Stimulated activated CD8-positive, alpha-beta memory T cell treated with anti-CD3 and anti-CD28 coated beads, Interleukin-7, amount 100 ng/mL, for 48 hours (primary cell): ENCODE measurements around the gene VPREB3.

Experiments used
- DNase-seq, 2 donors: peaks; one replicate each; pipeline ENCODE4 v3.0.0-alpha.2; 2020; ENCODE audit warnings: low read depth in 1 of 2; ENCODE audit errors: extremely low read depth in 1 of 2

The VPREB3 gene

GRCh38 chr22:23783265-23784150 lies 29.3 kb upstream of the VPREB3 start:
- DNase-seq, result no peak

DNA sequence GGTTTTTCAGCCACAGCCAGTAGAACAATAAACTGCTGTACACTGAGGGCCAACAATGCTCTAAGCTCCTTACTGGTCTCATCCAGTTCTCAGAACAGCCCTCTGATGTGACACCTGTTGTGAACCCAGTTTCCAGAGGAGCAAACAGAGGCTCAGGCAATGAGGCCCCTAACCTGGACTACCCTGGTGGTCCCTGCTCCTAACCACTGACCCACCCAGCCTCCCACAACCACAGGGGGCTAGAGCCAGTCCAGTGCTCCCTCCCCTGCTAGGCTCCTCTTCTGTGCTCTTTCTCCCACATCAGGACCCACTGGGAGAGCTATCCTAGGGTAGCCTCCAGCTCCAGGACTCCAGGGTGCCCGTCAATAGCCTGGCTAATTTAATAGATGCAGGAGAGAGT lies 28.5 kb upstream of the VPREB3 start:
- no peak for DNase-seq

GRCh38 chr22:23782252-23782651 lies 28.0 kb upstream of the VPREB3 start:
- DNase-seq, result no peak

DNA sequence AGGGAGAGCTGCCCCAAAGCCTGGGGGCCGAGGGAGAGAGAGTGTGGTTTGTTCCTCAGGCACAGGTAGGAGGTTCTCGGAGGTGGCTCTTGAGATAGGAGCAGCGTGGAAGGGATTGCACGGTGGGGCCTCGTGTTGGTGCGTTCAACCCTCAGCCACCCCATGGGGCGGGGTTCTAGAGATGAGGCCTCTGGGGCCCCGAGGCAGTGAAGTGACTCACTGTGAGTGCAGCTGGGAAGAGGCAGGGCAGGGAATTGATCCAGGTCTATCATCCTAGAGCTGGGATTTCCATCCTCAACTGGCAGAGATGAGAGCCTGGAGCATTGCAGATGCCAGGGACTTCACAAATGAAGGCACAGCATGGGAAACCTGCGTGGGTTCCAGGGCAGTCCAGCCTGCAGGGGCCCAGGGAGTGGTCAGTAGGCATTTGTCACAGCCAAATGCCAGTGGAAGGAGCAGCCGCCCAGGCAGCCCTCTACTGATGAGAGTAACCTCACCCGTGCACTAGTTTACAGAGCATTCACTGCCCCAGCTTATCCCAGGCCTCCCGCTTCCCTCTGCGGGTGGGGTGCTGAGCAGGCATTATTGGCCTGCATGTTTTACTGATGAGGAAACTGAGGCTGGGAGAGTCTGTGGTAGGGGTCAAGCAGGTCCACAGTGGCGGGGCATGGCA lies 27.4 kb upstream of the VPREB3 start:
- no peak for DNase-seq

DNA sequence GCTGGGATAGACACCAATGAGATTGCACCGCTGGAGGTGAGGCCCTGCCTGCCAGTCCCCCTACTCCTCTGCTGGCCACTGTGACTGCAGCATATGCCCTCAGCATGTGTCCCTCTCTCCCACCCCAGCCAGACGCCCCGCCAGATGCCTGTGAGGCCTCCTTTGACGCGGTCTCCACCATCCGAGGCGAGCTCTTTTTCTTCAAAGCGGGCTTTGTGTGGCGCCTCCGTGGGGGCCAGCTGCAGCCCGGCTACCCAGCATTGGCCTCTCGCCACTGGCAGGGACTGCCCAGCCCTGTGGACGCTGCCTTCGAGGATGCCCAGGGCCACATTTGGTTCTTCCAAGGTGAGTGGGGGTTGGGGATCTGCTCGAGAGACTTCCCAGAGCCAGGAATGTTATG lies 26.8 kb upstream of the VPREB3 start:
- no peak for DNase-seq

DNA sequence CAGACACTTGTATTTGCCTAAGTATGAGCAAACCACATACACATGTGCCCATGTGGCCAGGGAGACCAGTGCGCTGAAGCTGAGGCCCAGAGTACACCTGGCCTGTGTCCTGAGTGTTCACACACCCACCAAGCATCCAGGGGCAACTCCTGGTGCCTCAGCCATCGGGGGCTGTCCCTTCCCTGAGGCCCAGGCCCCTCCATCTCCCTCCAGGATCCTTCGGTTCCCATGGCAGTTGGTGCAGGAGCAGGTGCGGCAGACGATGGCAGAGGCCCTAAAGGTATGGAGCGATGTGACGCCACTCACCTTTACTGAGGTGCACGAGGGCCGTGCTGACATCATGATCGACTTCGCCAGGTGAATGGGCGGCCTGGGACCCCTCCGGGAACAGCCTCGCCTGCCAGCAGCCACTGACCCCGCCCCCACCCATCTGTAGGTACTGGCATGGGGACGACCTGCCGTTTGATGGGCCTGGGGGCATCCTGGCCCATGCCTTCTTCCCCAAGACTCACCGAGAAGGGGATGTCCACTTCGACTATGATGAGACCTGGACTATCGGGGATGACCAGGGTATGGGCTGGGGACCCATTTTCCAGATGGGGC lies 26.0 kb upstream of the VPREB3 start:
- DNase-seq, result no peak

DNA sequence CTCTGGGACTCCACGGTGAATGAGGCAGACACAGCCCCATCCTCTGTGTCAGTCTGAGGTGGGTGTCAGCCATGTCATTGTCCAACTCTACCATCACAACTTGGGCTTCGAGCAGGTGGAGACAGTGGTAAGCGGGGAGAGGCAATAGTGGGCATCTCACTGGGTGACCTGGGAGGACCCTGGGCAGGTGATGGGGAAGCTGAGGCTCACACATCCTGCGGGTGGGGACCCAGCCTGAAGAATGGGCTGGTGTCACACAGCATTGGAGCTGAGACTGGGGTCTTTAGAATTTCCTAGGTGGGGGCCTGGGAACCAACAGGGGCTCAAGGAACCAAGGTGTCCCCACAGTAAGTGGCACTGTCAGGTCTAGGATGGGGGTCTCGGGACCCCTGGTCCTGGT lies 25.5 kb upstream of the VPREB3 start:
- no peak for DNase-seq

GRCh38 chr22:23779083-23779482 lies 24.9 kb upstream of the VPREB3 start:
- no peak for DNase-seq

DNA sequence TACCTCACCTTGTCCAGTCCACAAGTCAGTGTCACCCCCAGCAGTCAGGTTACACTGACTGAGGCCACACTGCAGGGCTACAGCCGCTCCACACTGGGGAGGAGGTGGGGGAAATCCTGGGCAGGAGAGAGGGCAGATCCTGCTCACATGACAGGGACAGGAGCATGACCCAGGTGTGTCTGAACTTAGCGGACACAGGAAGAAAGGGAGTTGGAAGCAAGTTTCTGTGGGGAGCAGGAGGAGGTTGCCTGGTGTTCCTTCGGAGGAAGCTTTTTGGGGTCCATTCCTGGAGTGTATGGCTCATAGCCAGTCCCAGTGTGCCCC lies 24.3 kb upstream of the VPREB3 start:
- no peak for DNase-seq

DNA sequence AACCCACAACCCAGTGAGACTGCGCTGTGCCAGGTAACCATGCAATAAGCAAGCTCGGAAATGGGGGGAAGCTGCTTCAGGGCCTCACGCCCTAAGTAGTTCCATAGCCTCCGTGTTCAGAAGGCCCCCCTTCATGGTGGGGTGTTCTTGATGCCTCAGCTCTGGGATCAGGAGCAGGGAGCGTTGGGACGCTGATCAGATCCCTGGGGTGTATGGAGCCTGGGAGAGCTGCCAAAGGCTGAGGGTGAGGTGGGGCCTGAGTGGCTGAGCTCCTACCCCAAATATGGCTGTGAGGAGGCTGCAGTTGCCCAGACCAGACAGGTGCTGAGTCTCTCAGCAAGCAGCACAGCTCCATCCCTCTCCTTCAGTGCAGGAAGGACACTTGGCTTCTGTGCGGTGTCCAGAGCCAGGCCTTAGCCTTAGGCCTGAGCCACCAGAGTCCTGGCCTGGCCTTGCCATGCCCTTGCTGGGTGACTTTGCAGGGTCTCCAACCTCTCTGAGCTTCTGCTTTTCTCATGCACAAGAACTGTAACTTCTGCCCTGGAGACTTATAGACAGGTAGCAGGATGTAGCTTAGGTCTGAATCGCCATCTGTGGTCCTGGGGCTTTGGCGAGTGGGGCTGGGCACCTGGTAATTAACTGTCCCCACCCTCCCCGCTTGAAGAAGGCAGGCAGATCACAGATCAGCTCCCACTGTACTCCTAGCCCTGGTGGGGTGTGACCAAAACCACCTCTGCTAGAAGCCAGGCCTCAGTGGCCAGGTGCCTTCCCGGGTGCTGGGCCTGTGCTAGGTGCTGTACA lies 23.8 kb upstream of the VPREB3 start:
- no peak for DNase-seq

- no peak for DNase-seq
Measured at GRCh38 chr22:23775779-23776375, 21.7 kb upstream of the VPREB3 start.

DNA sequence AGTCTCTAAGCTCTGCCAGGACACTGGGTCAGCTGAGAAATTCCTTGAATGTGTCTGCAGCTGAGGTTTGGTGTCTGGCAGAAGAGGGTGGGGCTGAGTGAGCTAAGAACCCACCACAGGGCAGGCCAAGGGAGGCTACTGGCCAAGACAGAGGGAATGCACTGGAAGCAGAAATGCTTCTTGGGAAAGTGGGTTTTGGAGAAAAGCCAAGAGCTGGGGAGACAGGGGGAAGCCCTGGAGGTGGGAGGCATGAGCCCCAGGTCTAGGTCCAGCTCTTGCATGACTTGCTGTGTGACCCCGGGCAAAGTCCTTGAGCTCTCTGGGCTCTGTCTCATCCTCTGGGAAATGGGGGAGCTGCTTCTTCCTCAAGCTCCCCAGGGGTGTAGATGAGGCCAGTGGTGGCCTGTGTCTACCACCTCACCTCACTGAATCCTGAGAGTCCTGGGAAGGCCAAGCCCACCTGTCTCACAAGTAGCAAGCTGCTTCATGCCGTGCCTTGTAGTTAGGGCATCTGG lies 20.8 kb upstream of the VPREB3 start:
- no peak for DNase-seq

- DNase-seq, result no peak
Measured at GRCh38 chr22:23774114-23774921, 20.1 kb upstream of the VPREB3 start.

DNA sequence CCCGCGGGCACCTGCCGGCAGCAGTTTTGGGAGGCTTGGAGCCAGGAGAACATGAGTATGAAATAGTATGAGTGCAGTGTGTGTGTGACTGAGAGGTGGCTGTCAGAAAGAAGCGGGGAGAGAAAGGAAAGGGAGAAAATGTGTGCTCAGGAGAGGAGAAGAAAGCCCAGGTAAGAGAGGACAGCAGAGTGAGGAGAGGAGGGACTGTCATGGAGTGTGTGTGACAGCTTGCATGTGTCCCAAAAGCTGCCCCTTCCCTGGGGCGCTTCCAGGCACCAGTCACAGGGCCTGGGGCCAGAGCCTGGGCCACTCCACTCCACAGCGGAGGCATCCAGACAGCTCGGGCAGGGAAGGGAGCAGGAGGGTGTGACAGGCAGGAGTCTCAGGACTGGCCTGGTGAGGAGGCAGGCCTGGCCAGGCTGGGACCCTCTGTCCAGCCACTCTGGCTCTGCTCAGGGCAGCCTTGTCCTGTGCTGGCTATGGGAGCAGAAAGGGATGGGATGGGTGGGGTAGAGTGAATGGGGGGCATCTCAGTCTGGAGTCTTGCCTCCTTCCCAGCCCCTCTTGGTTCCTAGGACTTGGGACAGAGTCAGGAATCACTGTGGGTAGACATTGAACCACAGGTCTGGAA lies 19.4 kb upstream of the VPREB3 start:
- no peak for DNase-seq

DNA sequence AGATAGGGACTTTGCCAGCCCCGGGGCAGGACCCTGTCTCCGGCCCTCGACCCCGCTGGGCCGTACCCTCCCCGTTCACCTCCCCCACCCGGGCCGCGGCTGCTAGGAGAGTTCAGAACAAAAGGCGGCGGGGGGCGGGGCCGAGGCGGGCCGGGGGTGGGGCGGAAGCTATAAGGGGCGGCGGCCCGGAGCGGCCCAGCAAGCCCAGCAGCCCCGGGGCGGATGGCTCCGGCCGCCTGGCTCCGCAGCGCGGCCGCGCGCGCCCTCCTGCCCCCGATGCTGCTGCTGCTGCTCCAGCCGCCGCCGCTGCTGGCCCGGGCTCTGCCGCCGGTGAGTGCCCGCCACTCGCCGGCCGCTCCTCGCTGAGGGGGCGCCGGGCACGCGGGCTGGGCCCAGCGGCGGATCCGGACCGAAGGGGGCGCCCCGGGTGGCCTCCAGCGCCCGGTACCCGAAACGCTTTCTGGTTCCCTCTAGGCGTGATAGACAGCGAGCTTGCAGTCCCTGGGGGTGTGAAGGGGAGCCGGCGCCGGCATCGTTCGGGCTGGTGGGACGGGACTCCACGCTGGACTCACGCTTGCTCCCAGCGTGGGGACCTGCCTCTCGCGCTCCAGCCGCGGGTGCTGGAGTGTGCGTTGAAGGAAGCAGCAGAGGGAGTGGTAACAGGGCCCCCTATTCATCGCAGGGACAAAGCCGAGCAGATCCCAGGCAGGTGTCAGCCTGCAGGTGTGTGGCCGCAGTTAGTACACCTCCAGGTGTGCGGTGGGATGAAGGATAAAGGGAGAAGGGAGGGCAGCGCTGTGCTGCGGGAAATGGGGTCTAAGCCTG lies 18.6 kb upstream of the VPREB3 start, which contains the start of gene MMP11:
Gene MMP11 (plus strand): TSS at position 201 of the 825 bp plus-strand sequence. CDS start 22 bp downstream, at position 223.
- DNase-seq, result no peak

DNA sequence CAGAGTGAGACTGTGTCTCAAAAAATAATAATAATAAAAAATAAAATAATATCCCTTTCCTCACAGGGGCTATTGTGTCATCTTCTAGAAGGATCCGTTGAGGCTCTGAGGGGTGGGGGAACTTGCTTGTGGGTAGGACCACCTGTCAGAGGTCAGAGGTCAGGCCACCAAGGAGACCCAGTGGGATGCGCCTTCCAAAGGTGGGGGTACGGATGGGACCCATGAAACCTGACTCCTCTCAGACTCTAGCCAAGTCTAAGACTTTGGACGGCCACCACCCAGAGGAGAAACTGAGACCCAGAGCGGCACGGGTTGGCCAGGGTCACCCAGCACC lies 18.1 kb upstream of the VPREB3 start:
- DNase-seq, result no peak

DNA sequence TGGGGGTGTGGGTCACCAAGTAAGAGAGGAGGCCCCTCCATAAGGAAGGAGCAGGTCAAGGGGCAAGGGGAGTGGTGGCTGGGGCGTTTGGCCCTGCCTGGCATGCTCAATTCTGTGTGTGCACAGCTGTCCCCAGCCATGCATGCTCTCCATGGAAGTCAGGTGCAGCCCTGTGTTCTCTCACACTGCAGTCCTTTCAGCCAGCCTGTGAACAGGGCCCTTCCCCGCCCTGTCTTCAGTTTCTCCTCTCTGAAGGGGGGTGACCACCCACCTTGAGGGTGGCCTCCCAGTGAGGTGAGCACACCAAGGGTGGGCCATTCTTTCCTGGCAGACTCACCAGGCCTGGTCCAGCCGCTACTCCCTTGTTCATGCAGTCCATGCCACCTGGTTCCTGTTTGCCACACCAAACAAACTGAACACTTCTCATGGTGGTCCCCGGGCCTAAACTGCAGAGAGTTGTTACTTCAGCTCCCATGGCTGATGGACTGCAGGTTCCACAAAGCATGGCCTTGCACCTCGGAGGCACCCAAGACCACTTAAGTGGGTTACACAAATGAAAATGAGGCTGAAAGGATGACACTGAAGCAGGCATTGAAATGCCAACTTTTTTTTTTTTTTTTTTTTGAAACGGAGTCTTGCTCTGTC lies 15.2 kb upstream of the VPREB3 start:
- no peak for DNase-seq
